ENCODE measurements around the gene MAJIN. TPM values are rescaled to one million over a fixed set of nuclear protein-coding genes. Genes with fewer than 3 reads are reported as not detected.

MAJIN gene
- total and polyA plus RNA-seq, 4 donors: 0.09 to 0.31 TPM; not detected in 2

DNA sequence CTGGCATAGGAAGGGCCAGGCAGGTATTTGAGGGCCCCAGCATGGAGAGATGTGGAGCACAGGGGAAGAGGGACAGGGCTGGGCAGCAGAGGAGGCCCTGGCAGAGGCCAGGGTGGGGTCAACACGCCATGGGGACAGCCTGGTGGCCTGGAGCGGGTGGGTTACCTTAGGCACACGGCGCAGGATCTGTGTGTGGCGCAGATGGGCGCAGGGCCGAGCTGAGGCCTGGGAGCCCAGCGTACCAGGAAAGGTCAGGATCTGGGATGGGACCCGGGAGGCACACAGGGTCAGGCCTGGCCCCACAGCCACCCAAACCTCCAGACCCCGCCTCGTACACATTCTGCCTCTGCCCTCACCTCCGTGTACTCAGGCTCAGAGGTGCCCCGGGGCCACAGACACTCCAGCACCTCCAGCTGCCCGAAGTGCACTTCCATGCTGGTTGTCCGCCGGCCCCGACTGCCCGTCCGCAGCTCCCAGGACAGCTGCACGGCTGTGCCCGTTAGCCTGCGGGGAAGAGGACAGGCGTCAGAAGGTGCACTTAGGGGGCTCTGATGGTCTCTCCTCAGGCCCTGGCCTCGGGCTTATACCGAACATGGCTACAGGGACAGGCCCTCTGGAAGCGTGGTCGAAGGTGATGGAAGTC lies 61.3 kb downstream of the MAJIN start:
- Histone ChIP-seq H3K4me3 (ENCODE audit: low read depth in 1 of 3, low read length in 3 of 3) (no peak overlapping the region), H3K4me1 (ENCODE audit: control insufficient read depth in 4 of 4, insufficient read depth in 4 of 4, low read length in 3 of 4) (peaks cover 2 to 8% (median 4%) of the 10 kb centered on the region in 4 donors), H3K36me3 (ENCODE audit: control insufficient read depth in 4 of 4, insufficient read depth in 3 of 4, low read depth in 1 of 4, low read length in 3 of 4) (peaks cover 43 to 82% (median 60%) of the 10 kb centered on the region in 4 donors), H3K27ac (ENCODE audit: low read depth in 1 of 2, low read length in 2 of 2) (no peak overlapping the region), H3K9ac (ENCODE audit: low read depth in 1 of 2, low read length in 2 of 2) (no peak overlapping the region), H3K9me3 (ENCODE audit: control insufficient read depth in 4 of 4, low read length in 3 of 4) (no peaks in the 10 kb centered on the region), H3K27me3 (ENCODE audit: control insufficient read depth in 4 of 4, insufficient read depth in 4 of 4, low read length in 3 of 4) (no peaks in the 10 kb centered on the region)
- 97% methylated on average over 27 of the region's 27 CpGs for WGBS
- TF ChIP-seq FOXA1 (IDR thresholded peaks at IDR 0.05) (no peak), SP1 (IDR thresholded peaks at IDR 0.05) (no peak), EGR1 (IDR thresholded peaks at IDR 0.05; ENCODE audit: low read depth in 2 of 2) (no peak), RAD21 (IDR thresholded peaks at IDR 0.05) (no peak), RXRA (IDR thresholded peaks at IDR 0.05) (no peak), JUND (IDR thresholded peaks at IDR 0.05) (no peak), ZBTB33 (IDR thresholded peaks at IDR 0.05) (no peak), YY1 (IDR thresholded peaks at IDR 0.05) (no peak), HNF4A (conservative IDR thresholded peaks at IDR 0.05) (no peak), HNF4G (IDR thresholded peaks at IDR 0.05) (no peak), FOXA2 (IDR thresholded peaks at IDR 0.05) (no peak), NR2F2 (IDR thresholded peaks at IDR 0.05) (no peak), GABPA (IDR thresholded peaks at IDR 0.05 in 1 of 2, conservative IDR thresholded peaks at IDR 0.05 in 1 of 2) (no peak), TAF1 (conservative IDR thresholded peaks at IDR 0.05) (no peak), MAX (IDR thresholded peaks at IDR 0.05) (no peak)
- TF ChIP-seq, protein P1, sequence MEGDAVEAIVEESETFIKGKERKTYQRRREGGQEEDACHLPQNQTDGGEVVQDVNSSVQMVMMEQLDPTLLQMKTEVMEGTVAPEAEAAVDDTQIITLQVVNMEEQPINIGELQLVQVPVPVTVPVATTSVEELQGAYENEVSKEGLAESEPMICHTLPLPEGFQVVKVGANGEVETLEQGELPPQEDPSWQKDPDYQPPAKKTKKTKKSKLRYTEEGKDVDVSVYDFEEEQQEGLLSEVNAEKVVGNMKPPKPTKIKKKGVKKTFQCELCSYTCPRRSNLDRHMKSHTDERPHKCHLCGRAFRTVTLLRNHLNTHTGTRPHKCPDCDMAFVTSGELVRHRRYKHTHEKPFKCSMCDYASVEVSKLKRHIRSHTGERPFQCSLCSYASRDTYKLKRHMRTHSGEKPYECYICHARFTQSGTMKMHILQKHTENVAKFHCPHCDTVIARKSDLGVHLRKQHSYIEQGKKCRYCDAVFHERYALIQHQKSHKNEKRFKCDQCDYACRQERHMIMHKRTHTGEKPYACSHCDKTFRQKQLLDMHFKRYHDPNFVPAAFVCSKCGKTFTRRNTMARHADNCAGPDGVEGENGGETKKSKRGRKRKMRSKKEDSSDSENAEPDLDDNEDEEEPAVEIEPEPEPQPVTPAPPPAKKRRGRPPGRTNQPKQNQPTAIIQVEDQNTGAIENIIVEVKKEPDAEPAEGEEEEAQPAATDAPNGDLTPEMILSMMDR (IDR thresholded peaks at IDR 0.05; ENCODE audit: low read depth, low read length, missing input control): no peak
- TF ChIP-seq, protein P2, sequence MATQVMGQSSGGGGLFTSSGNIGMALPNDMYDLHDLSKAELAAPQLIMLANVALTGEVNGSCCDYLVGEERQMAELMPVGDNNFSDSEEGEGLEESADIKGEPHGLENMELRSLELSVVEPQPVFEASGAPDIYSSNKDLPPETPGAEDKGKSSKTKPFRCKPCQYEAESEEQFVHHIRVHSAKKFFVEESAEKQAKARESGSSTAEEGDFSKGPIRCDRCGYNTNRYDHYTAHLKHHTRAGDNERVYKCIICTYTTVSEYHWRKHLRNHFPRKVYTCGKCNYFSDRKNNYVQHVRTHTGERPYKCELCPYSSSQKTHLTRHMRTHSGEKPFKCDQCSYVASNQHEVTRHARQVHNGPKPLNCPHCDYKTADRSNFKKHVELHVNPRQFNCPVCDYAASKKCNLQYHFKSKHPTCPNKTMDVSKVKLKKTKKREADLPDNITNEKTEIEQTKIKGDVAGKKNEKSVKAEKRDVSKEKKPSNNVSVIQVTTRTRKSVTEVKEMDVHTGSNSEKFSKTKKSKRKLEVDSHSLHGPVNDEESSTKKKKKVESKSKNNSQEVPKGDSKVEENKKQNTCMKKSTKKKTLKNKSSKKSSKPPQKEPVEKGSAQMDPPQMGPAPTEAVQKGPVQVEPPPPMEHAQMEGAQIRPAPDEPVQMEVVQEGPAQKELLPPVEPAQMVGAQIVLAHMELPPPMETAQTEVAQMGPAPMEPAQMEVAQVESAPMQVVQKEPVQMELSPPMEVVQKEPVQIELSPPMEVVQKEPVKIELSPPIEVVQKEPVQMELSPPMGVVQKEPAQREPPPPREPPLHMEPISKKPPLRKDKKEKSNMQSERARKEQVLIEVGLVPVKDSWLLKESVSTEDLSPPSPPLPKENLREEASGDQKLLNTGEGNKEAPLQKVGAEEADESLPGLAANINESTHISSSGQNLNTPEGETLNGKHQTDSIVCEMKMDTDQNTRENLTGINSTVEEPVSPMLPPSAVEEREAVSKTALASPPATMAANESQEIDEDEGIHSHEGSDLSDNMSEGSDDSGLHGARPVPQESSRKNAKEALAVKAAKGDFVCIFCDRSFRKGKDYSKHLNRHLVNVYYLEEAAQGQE (IDR thresholded peaks at IDR 0.05): no peak
- TF ChIP-seq, protein P3, sequence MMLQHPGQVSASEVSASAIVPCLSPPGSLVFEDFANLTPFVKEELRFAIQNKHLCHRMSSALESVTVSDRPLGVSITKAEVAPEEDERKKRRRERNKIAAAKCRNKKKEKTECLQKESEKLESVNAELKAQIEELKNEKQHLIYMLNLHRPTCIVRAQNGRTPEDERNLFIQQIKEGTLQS (IDR thresholded peaks at IDR 0.05): no peak
- DNase-seq (ENCODE audit: low spot score): no peak

Measured in liver (tissue), 9 donors.